H7 (cell line): Measurements from ENCODE around the gene B3GAT2. TPM values are rescaled to one million over a fixed set of nuclear protein-coding genes. Genes with fewer than 3 reads are reported as not detected.

ENCODE experiments used
- DNase-seq: peaks from one replicate; pipeline ENCODE4 v3.0.0; 2012
- H3K27me3 ChIP-seq: 2 replicates; pipeline ENCODE4 v1.6.0; 2011; ENCODE audit warnings: mild to moderate bottlenecking, low read length; ENCODE audit not compliant: control insufficient read depth, insufficient read depth
- H3K36me3 ChIP-seq: replicated peaks from 2 replicates; pipeline ENCODE4 v1.5.1; 2011; ENCODE audit warnings: low read length; ENCODE audit not compliant: control insufficient read depth, insufficient read depth
- H3K4me3 ChIP-seq: 2 replicates; pipeline ENCODE4 v1.5.1; 2011; ENCODE audit warnings: low read depth, mild to moderate bottlenecking, control low read depth, low read length, moderate library complexity; ENCODE audit not compliant: insufficient read depth
- total RNA-seq: library from RNA; depleted of rRNA; stranded (reverse); fragments of >200 nt; shearing (Covaris generic); gene quantifications from 2 replicates; pipeline ENCODE4 v1.2.3, GENCODE V29; 2014; rRNA removed

Gene B3GAT2
- 0.18 and 0.28 TPM in 2 replicates for total RNA-seq

- H3K27me3 ChIP-seq = peaks cover 48% of the 10 kb centered on the region
- DNase-seq = peak; percentile 78
Measured at GRCh38 chr6:70956451-70957283, at the start of gene B3GAT2. B3GAT2 (minus strand) TSS chr6:70957060; CDS start chr6:70956429, 631 bp downstream.

GRCh38 chr6:70998148-70998547 is 41.3 kb upstream of the B3GAT2 start:
- DNase-seq = no peak
- Histone ChIP-seq H3K27me3 (no peaks in the 10 kb centered on the region), H3K4me3 (no peak overlapping the region), H3K36me3 (no peaks in the 10 kb centered on the region)

More at GRCh38 chr6:70956451-70957283, at the start of gene B3GAT2:
- no peaks in the 10 kb centered on the region for H3K36me3 ChIP-seq
- H3K4me3 ChIP-seq = peak within 1 kb of the TSS; percentile 49

- no peaks in the 10 kb centered on the region for H3K36me3 ChIP-seq
- H3K27me3 ChIP-seq = no peaks in the 10 kb centered on the region
- DNase-seq = no peak
- no peak overlapping the region for H3K4me3 ChIP-seq
Measured at GRCh38 chr6:70997379-70997778, 40.5 kb upstream of the B3GAT2 start.

DNA sequence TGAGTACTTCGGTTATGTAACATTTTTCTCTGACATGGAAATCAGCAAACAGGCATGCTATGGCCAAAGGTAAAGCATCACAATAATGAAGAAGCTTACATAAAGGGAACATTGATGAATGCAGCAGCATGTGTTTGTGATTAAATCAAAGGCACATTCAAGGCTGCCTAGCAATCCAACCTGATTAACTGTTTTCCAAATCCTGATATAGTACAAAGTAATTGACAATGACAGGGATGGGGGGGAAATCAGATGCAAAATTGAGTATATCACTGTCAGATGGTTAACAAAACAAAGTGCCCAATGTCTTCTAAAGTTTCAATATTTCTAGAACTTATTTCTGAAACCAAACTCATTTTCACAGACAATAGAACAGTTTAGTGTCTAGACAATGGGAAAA is 39.2 kb upstream of the B3GAT2 start:
- H3K27me3 ChIP-seq = no peaks in the 10 kb centered on the region
- H3K4me3 ChIP-seq = no peak overlapping the region
- H3K36me3 ChIP-seq = no peaks in the 10 kb centered on the region
- DNase-seq = no peak

GRCh38 chr6:70995411-70995810 is 38.6 kb upstream of the B3GAT2 start:
- H3K36me3 ChIP-seq = no peaks in the 10 kb centered on the region
- H3K27me3 ChIP-seq = no peaks in the 10 kb centered on the region
- no peak for DNase-seq
- no peak overlapping the region for H3K4me3 ChIP-seq

GRCh38 chr6:70991253-70991652 is 34.4 kb upstream of the B3GAT2 start:
- no peaks in the 10 kb centered on the region for H3K27me3 ChIP-seq
- DNase-seq = no peak
- H3K4me3 ChIP-seq = no peak overlapping the region
- H3K36me3 ChIP-seq = no peaks in the 10 kb centered on the region

DNA sequence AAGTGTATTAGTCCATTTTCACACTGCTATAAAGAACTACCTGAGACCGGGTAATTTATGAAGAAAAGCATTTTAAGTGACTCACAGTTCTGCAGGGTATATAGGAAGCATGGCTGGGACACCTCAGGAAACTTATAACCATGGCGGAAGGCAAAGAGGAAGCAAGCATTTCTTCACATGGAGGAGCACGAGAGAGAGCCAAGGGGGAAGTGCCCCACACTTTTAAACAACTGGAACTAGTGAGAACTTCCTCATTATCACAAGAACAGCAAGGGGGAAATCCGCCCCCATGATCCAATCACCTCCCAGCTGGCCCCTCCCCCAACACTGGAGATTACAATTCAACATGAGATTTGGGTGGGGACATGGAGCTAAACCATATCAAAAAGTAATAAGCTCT is 28.3 kb upstream of the B3GAT2 start:
- no peak overlapping the region for H3K4me3 ChIP-seq
- DNase-seq = no peak
- H3K36me3 ChIP-seq = no peaks in the 10 kb centered on the region
- H3K27me3 ChIP-seq = no peaks in the 10 kb centered on the region

- no peak for DNase-seq
- H3K27me3 ChIP-seq = no peaks in the 10 kb centered on the region
- no peaks in the 10 kb centered on the region for H3K36me3 ChIP-seq
- no peak overlapping the region for H3K4me3 ChIP-seq
Measured at GRCh38 chr6:70982747-70983146, 25.9 kb upstream of the B3GAT2 start.

- Histone ChIP-seq H3K4me3 (no peak overlapping the region), H3K27me3 (no peaks in the 10 kb centered on the region), H3K36me3 (no peaks in the 10 kb centered on the region)
- DNase-seq = no peak
Measured at GRCh38 chr6:70980727-70981126, 23.9 kb upstream of the B3GAT2 start.

GRCh38 chr6:70973604-70974003 is 16.7 kb upstream of the B3GAT2 start:
- H3K36me3 ChIP-seq = no peaks in the 10 kb centered on the region
- DNase-seq = no peak
- H3K27me3 ChIP-seq = no peaks in the 10 kb centered on the region
- no peak overlapping the region for H3K4me3 ChIP-seq

GRCh38 chr6:70967049-70967448 is 10.2 kb upstream of the B3GAT2 start:
- no peak for DNase-seq
- H3K4me3 ChIP-seq = no peak overlapping the region
- H3K36me3 ChIP-seq = no peaks in the 10 kb centered on the region
- H3K27me3 ChIP-seq = no peaks in the 10 kb centered on the region

DNA sequence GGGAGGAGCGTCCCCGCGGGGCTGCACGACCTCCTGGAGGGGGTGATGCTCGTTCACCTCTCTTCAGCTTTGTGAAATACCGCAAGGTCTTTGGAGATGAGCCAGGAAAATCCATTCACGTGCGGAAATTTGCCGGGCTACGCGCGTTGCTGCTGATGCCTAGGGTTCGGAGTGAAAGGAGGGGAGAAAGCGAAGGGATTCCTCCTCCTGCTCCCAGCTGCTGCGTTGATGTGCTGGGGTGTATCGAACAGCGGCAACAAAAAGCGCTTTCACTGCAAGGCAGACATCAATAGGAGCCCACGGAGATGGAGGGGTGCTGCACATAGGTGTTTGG is 391 bp upstream of the B3GAT2 start:
- no peak for DNase-seq
- peaks cover 48% of the 10 kb centered on the region for H3K27me3 ChIP-seq
- H3K36me3 ChIP-seq = no peaks in the 10 kb centered on the region
- H3K4me3 ChIP-seq = peak overlapping the region; percentile 49

GRCh38 chr6:70956191-70956450 is 739 bp downstream of the B3GAT2 start:
- H3K4me3 ChIP-seq = peak overlapping the region; percentile 49
- peaks cover 48% of the 10 kb centered on the region for H3K27me3 ChIP-seq
- DNase-seq = no peak
- no peaks in the 10 kb centered on the region for H3K36me3 ChIP-seq

GRCh38 chr6:70955441-70956190 is 1.2 kb downstream of the B3GAT2 start:
- DNase-seq = peak; percentile 92
- H3K4me3 ChIP-seq = peak overlapping the region; percentile 49
- peaks cover 48% of the 10 kb centered on the region for H3K27me3 ChIP-seq
- no peaks in the 10 kb centered on the region for H3K36me3 ChIP-seq

- peak; percentile 46 for DNase-seq
- H3K36me3 ChIP-seq = no peaks in the 10 kb centered on the region
- no peak overlapping the region for H3K4me3 ChIP-seq
- H3K27me3 ChIP-seq = peaks cover 48% of the 10 kb centered on the region
Measured at GRCh38 chr6:70954750-70955149, 2.1 kb downstream of the B3GAT2 start.
